HG03432 (cell line): ENCODE measurements around the gene E4F1.

ENCODE experiments used
- ATAC-seq: cut with Tn5 transposase; IDR thresholded peaks from one replicate; pipeline ENCODE4 v1.9.1; 2021; ENCODE audit warnings: mild to moderate bottlenecking, moderate library complexity; ENCODE audit not compliant: unreplicated experiment

E4F1 gene

GRCh38 chr16:2223221-2223941, at the start of gene E4F1:
Gene E4F1, plus strand, starts transcription at chr16:2223591. Its CDS starts 23 bp downstream, at chr16:2223614.
- ATAC-seq, result peak; percentile 94

DNA sequence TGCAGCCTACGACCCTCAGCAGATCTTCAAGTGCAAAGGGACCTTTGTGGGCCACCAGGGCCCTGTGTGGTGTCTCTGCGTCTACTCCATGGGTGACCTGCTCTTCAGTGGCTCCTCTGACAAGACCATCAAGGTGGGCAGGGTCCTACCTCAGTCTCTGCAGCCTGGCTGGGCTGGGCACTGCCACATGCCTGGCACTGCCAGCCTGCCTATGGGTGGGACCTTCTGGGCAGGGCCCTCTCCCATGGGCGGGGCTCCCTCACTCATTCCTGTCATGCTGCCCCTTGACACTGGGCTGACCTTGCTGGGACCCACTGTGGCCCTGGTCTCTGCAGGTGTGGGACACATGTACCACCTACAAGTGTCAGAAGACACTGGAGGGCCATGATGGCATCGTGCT, 49.5 kb upstream of the E4F1 start:
- ATAC-seq, result no peak

DNA sequence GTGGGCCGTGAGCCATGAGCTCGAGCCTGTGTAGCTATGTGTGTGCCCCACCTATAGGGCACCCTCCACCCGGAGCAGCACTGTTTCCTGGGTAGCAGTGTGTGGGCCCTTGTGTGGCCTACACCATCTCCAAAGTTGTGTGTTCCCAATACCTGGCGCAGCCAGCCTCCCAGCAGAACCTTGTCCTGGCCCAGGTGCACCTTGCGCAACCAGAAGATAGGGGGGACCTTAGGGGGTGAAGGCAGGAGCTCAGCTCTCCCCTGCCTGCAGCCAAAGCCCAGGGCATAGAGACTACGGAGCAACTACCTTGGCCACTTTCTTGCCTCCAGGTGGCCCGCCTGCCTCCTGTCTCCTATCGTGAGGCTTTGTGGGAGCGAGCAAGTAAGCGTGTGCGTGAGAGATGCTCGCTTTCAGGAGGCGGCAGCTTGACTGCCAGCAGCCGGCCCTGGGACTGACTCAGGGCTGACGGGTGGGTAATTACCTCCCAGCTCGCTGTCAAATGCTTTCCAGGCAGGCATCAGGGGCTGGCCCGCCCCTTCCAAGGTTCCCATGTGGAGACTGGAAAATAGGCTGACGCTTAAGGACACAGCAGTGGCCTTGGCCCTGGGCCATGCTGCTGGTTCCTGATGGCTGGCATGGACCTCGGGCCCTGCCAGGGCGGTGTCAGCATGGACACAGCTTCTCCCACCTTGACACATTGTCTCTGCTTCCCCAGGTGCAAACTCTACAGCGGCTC, 48.8 kb upstream of the E4F1 start:
- no peak for ATAC-seq

DNA sequence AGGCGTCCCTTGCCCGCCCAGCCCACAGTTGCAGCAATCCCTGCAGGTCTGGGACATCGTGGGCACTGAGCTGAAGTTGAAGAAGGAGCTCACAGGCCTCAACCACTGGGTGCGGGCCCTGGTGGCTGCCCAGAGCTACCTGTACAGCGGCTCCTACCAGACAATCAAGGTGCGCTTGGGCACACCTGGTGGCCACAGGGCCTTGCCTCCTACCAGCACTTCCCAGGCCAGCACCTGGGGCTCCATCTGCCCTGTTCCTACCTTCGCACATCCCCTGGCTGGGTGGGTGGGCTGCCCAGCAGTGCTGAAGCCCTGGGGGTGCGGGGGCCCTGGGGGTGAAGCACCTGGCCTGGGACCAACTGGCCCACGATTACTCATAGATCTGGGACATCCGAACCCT, 47.9 kb upstream of the E4F1 start:
- ATAC-seq, result no peak

GRCh38 chr16:2176047-2176446, 47.3 kb upstream of the E4F1 start:
- no peak for ATAC-seq

- ATAC-seq, result no peak
Measured at GRCh38 chr16:2177101-2177500, 46.3 kb upstream of the E4F1 start.

DNA sequence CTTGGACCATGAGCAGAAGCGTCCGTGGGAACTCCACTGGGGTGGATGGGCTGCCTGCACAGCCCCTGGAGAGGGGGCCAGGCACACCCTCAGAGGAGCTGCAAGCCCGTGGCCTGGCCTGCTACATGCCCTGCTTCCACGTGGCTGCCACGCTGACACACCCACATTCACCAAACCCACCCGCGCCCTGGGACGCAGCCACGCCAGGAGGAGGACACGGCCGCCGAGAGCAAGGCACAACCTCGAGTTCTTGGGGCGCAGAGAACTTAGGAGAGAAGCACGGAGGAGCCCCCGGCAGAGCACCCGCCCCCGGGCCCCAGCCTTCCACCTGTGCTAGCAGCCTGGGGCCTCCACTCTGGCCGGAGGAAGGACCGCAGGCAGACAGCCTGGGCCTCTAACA, 45.8 kb upstream of the E4F1 start:
- no peak for ATAC-seq

- no peak for ATAC-seq
Measured at GRCh38 chr16:2178321-2179106, 44.9 kb upstream of the E4F1 start.

DNA sequence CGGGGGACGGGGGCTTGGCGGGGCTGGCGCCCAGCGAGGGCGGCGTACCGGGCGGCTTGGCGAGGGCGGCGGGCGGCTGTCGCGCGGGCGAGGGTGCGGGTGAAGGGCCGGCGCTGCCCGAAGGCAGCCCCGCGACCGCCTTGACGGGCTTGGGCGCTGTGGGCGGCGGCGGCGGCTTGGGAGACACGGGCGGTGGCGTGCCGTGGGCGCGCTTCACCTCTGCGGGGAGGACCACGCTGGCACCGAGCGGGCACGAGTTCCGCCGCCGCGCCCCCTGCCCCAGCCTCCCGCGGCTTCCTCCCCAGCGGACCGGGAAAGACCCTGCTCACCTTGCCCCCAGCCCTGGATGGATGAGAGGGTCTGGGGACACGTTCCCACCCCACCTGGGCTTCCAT, 44.3 kb upstream of the E4F1 start:
- no peak for ATAC-seq

GRCh38 chr16:2179576-2179975, 43.8 kb upstream of the E4F1 start:
- ATAC-seq, result no peak

DNA sequence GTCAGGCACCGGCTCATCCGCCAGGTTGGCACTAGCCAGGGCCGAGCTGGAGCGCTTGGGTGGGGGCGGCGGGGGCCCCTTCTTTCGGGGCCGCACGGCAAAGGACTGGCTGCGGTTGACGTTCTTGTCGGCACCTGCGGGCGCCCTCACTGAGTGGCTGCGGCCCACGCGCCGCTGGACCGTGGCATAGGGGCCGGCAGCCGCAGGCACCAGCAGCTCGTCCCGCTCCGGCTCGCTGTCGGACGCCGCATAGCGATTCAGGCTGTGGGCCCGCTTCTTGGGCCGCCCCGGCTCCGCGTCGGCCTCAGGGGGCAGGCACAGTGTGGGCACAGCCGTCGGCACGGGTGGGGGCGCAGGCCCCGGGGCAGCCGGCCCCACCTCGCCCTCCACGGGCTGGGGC, 42.9 kb upstream of the E4F1 start:
- no peak for ATAC-seq

GRCh38 chr16:2180962-2181923, 42.1 kb upstream of the E4F1 start:
- ATAC-seq, result no peak

DNA sequence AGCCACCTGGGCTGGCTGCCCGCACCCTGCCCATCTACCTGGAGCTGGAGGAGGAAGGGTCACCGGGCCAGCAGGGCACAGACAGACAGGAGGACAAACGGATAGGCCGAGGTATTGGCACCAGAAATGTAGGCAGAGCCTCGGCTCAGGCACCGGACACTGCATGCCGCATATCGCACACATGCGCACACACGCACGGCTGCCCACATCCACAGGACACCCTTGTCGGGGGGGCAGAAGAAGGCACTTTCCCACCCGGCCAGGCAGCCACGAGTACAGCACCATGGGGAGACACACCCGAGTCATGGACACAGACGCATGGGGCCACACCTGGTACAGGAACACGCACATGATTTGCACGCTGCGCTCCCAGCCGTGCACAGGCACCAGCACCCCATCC, 41.4 kb upstream of the E4F1 start:
- no peak for ATAC-seq

DNA sequence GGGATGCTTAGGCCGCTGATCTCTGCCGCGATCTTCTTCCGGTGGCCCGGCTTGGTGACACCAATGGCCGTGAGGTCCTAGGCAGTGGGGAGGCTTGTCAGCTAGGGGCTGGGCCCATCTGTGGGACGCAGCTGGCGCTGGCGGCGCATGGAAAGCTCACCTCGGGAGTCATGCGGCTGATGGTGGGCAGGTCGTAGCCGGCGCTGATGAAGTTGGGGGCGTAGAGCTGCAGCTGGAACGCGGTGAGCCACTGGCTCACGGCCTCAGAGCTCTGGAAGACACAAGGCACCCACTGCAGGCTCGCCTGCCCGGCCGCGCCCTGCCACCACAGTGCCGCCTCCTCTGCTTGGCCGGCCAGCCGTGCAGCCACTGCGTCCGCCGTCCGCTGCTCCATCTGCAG, 39.7 kb upstream of the E4F1 start:
- ATAC-seq, result no peak

GRCh38 chr16:2184346-2184745, 39.0 kb upstream of the E4F1 start:
- no peak for ATAC-seq

- no peak for ATAC-seq
Measured at GRCh38 chr16:2184962-2185361, 38.4 kb upstream of the E4F1 start.

GRCh38 chr16:2186064-2186463, 37.3 kb upstream of the E4F1 start:
- no peak for ATAC-seq

DNA sequence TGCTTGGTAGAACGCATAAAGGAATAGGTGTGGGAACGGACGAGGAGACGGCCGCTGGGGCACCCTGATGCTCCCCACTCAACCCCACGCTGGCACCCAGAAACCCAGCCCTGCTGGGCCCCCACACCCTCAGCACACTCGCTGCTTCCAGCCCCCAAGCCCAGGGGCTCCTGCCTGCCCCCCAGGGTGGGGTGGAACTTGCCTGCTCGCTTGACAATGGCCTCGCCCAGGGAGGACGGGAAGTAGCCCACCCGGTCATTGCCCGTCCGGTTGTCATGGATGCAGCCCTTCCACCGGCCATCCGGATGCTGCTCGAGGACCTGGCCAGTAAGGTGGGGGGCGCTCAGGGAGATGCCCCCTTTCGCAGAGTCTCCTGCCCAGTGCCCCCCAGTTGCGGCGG, 36.9 kb upstream of the E4F1 start:
- ATAC-seq, result no peak

- no peak for ATAC-seq
Measured at GRCh38 chr16:2187212-2187611, 36.2 kb upstream of the E4F1 start.

- no peak for ATAC-seq
Measured at GRCh38 chr16:2188395-2188794, 35.0 kb upstream of the E4F1 start.
